Measurements from ENCODE around the gene INHBE. TPM values are rescaled to one million over a fixed set of nuclear protein-coding genes. Genes with fewer than 3 reads are reported as not detected.

INHBE gene
- total RNA-seq, 3 donors from 2014 or later = 0.24 to 0.27 TPM; not detected in 1

GRCh38 chr12:57451233-57451778 is 3.8 kb upstream of the INHBE start:
- Mint-ChIP-seq H3K9me3 (no peaks in the 10 kb centered on the region), H3K27me3 (ENCODE audit: low read depth) (peaks cover 6% of the 10 kb centered on the region), H3K4me3 (no peak overlapping the region), H3K4me1 (ENCODE audit: low read depth) (peaks cover 7% of the 10 kb centered on the region), H3K36me3 (ENCODE audit: insufficient read depth) (no peaks in the 10 kb centered on the region)
- ATAC-seq (no peak), DNase-seq (no peak)

- Mint-ChIP-seq H3K27me3 (ENCODE audit: low read depth) (peaks cover 6% of the 10 kb centered on the region), H3K4me3 (no peak overlapping the region), H3K36me3 (ENCODE audit: insufficient read depth) (no peaks in the 10 kb centered on the region), H3K9me3 (no peaks in the 10 kb centered on the region), H3K4me1 (ENCODE audit: low read depth) (peaks cover 7% of the 10 kb centered on the region)
- ATAC-seq = peak; percentile 60 to 64
- DNase-seq = no peak
These were observed 2.7 kb upstream of the INHBE start for GRCh38 chr12:57452181-57452936.

GRCh38 chr12:57452937-57453509 is 2.1 kb upstream of the INHBE start:
- Mint-ChIP-seq H3K27me3 (ENCODE audit: low read depth) (peaks cover 6% of the 10 kb centered on the region), H3K9me3 (no peaks in the 10 kb centered on the region), H3K36me3 (ENCODE audit: insufficient read depth) (no peaks in the 10 kb centered on the region), H3K4me3 (no peak overlapping the region), H3K4me1 (ENCODE audit: low read depth) (peaks cover 7% of the 10 kb centered on the region)
- ATAC-seq (peak in 1 of 2 donors; percentile 53), DNase-seq (no peak)

- Mint-ChIP-seq H3K36me3 (ENCODE audit: insufficient read depth) (no peaks in the 10 kb centered on the region), H3K9me3 (no peaks in the 10 kb centered on the region), H3K27me3 (ENCODE audit: low read depth) (peaks cover 6% of the 10 kb centered on the region), H3K4me3 (no peak overlapping the region), H3K4me1 (ENCODE audit: low read depth) (peaks cover 13% of the 10 kb centered on the region)
- ATAC-seq = no peak
- DNase-seq = no peak
These were observed 918 bp upstream of the INHBE start for GRCh38 chr12:57454213-57454565.

GRCh38 chr12:57455374-57456144 is 452 bp downstream of the INHBE start:
- Mint-ChIP-seq H3K4me1 (ENCODE audit: low read depth) (peaks cover 20% of the 10 kb centered on the region), H3K4me3 (peak overlapping the region; percentile 68), H3K36me3 (ENCODE audit: insufficient read depth) (no peaks in the 10 kb centered on the region), H3K9me3 (no peaks in the 10 kb centered on the region), H3K27me3 (ENCODE audit: low read depth) (peaks cover 10% of the 10 kb centered on the region)
- ATAC-seq (no peak), DNase-seq (no peak)

- no peak for DNase-seq
- no peaks in the 10 kb centered on the region for H3K36me3 Mint-ChIP-seq (ENCODE audit: insufficient read depth)
- H3K4me1 Mint-ChIP-seq (ENCODE audit: low read depth) = peaks cover 24% of the 10 kb centered on the region
- no peaks in the 10 kb centered on the region for H3K9me3 Mint-ChIP-seq
- ATAC-seq = peak; percentile 27 to 31
- H3K4me3 Mint-ChIP-seq = peak overlapping the region; percentile 68
- peaks cover 13% of the 10 kb centered on the region for H3K27me3 Mint-ChIP-seq (ENCODE audit: low read depth)
These were observed 1.1 kb downstream of the INHBE start for GRCh38 chr12:57456145-57456700.

- Mint-ChIP-seq H3K4me3 (no peak overlapping the region), H3K36me3 (ENCODE audit: insufficient read depth) (no peaks in the 10 kb centered on the region), H3K27me3 (ENCODE audit: low read depth) (peaks cover 16% of the 10 kb centered on the region), H3K4me1 (ENCODE audit: low read depth) (peaks cover 28% of the 10 kb centered on the region), H3K9me3 (no peaks in the 10 kb centered on the region)
- DNase-seq (no peak), ATAC-seq (no peak)
These were observed 1.8 kb downstream of the INHBE start for GRCh38 chr12:57456737-57457490.

- Mint-ChIP-seq H3K4me3 (peak overlapping the region; percentile 93), H3K36me3 (ENCODE audit: insufficient read depth) (no peaks in the 10 kb centered on the region), H3K9me3 (no peaks in the 10 kb centered on the region), H3K4me1 (ENCODE audit: low read depth) (peaks cover 38% of the 10 kb centered on the region), H3K27me3 (ENCODE audit: low read depth) (peaks cover 10% of the 10 kb centered on the region)
- ATAC-seq = no peak
- no peak for DNase-seq
These were observed 3.6 kb downstream of the INHBE start for GRCh38 chr12:57458665-57459054.

- Mint-ChIP-seq H3K4me1 (ENCODE audit: low read depth) (peaks cover 42% of the 10 kb centered on the region), H3K9me3 (no peaks in the 10 kb centered on the region), H3K27me3 (ENCODE audit: low read depth) (peaks cover 10% of the 10 kb centered on the region), H3K4me3 (peak overlapping the region; percentile 93), H3K36me3 (ENCODE audit: insufficient read depth) (no peaks in the 10 kb centered on the region)
- ATAC-seq (peak; percentile 71 to 77), DNase-seq (peak; percentile 91)
These were observed 4.1 kb downstream of the INHBE start for GRCh38 chr12:57459055-57459749.

- Mint-ChIP-seq H3K4me3 (peak within 1 kb of the TSS; percentile 93), H3K4me1 (ENCODE audit: low read depth) (peaks cover 44% of the 10 kb centered on the region), H3K9me3 (no peaks in the 10 kb centered on the region), H3K27me3 (ENCODE audit: low read depth) (peaks cover 10% of the 10 kb centered on the region), H3K36me3 (ENCODE audit: insufficient read depth) (no peaks in the 10 kb centered on the region)
- ATAC-seq = no peak
- DNase-seq = no peak
These were observed 4.8 kb downstream of the INHBE start, which contains the start of gene GLI1 for GRCh38 chr12:57459750-57460467. TSS of gene GLI1 (plus strand) at chr12:57459785. CDS start at chr12:57463692, 3,907 bp downstream.

- Mint-ChIP-seq H3K9me3 (no peaks in the 10 kb centered on the region), H3K4me1 (ENCODE audit: low read depth) (peaks cover 44% of the 10 kb centered on the region), H3K27me3 (ENCODE audit: low read depth) (peaks cover 10% of the 10 kb centered on the region), H3K4me3 (peak overlapping the region; percentile 79), H3K36me3 (ENCODE audit: insufficient read depth) (no peaks in the 10 kb centered on the region)
- no peak for ATAC-seq
- DNase-seq = no peak
These were observed 5.3 kb downstream of the INHBE start for GRCh38 chr12:57460468-57460784.

- Mint-ChIP-seq H3K9me3 (no peaks in the 10 kb centered on the region), H3K4me1 (ENCODE audit: low read depth) (peaks cover 44% of the 10 kb centered on the region), H3K36me3 (ENCODE audit: insufficient read depth) (no peaks in the 10 kb centered on the region), H3K4me3 (peak overlapping the region; percentile 84), H3K27me3 (ENCODE audit: low read depth) (peaks cover 10% of the 10 kb centered on the region)
- no peak for ATAC-seq
- no peak for DNase-seq
These were observed 5.8 kb downstream of the INHBE start for GRCh38 chr12:57460841-57461275.
